ENCODE measurements around the gene STX1B.
"Not testable (repeated sequence)": the region's sequence is repeated elsewhere in the genome, so short reads cannot be mapped to it uniquely, and the experiment has no call there.

STX1B gene

DNA sequence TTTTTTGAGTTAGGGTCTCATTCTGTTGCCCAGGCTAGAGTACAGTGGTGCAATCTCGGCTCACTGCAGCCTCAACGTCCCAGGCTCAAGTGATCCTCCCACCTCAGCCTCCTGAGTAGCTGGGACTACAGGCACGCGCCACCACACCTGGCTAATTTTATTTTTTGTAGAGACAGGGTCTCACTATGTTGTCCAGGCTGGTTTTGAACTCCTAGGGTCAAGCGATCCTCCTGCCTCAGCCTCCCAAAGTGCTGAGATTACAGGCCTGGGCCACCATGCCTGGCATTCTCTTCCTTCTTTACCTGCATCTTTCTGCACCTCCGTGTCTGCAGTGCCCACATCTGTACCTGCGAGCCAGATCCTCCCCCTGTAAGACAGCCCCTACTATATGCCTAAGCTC, 1.4 kb upstream of the STX1B start:
- DNase-seq, result not testable (repeated sequence)

DNA sequence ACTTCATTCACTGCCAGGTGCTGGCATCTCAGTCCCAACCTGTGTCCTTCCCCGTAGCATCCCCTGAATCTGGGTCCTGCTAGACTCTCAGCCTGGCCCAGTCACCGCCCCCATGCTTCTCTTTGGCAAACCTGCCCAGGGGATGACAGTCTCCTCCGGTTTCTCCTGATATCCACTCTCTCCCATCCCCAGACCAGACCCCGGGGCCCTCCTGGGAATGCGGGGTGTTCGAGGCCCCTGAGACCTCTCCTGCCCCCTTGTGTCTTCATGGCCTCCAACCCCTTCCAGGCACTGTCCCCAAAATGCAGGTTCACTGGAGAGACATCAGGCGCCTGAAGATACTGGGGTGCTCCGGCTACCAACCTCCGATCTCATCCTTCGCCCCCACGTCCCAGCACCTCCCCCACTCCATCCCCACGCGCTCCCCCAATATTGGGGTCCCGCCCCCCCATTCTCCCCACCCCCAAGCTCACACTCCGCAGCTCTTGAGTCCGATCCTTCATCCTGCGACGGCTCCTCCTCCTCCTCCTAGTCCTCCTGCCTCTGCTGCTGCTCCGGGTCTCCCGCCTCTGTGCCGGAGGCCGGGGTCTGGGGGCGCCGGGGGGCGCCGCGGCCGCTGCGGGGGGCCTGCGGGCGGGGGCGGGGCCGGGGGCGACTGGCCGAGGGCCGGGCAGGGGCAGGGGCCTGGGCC, 399 bp downstream of the STX1B start:
- no peak for DNase-seq

- no peak for DNase-seq
These were observed 1.3 kb downstream of the STX1B start for GRCh38 chr16:31009120-31009519.

GRCh38 chr16:31008551-31008950, 1.9 kb downstream of the STX1B start:
- DNase-seq, result no peak

DNA sequence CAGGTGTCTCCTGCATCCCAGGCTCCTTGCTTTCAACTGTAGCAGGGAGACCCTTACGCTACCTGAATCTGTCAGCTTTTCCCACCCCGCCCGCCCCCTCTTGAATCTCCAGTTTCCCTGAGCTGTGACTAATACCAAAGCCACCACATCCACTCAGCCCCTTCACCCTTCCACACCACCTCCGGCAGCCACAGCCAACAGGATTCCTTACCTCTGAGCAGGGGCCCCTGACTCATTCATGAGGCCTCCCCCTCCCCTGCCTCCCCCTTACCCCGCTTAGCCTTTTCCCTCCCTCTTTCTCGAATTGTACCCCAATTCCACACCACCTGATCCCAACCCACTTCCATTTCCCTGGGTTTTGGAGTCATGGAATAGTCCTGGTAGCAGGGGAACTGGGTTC, 2.3 kb downstream of the STX1B start:
- DNase-seq, result no peak

GRCh38 chr16:31007684-31008083, 2.8 kb downstream of the STX1B start:
- no peak for DNase-seq

GRCh38 chr16:31006589-31006988, 3.8 kb downstream of the STX1B start:
- DNase-seq, result no peak

DNA sequence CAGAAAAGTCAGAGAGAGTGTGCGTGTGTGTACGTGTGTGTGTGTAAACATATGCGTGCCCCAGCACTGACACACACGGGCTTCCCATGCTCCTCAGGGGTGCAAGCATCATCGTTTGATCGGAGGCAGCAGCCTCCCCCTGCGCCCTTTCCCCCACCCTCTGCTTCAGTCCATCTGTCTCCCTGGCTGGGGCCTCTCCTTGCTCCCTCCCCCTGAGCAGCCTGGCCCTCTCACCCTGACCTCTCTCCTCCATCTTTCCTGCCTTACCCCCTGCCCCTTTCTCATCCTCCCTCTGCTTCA, 4.4 kb downstream of the STX1B start:
- DNase-seq, result no peak

GRCh38 chr16:31005350-31006085, 4.9 kb downstream of the STX1B start:
- DNase-seq, result no peak

DNA sequence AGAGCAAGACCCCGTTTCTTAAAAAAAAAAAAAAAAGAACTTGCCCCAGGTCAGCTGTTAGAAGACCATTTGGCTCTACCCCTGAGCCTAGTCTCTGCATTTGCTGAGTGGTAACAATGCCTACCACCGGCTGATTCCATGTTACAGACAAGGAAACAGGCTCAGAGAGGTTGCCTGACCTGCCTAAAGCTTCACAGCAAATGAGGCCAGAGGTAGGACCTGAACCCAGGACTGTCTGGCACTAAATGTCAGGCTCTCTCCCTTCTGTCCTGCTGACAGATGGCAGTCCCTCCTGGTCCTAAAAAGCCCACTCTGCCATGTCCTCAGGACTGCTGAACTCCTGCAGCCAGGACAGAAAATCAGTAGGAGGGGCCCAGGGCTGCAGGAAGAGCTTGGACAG, 5.8 kb downstream of the STX1B start:
- no peak for DNase-seq

DNA sequence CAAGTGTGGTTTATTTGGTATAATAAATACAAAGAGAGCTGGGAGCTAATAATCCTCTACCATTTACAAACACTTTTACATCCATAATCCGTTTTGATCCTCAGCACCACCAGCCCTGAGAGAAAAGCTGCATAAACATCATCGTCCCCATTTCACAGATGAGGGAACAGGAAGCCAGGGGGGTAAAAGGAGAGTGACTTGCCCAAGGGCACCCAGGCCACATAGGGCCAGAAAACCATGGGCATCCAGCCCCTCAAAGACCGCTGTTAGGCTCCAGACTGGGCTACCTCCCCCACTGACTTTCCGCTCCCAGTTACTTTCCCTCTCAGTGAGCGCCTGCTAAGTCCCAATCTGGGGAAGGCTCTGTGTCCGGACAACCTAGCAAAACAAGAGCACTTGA, 6.7 kb downstream of the STX1B start:
- no peak for DNase-seq

DNA sequence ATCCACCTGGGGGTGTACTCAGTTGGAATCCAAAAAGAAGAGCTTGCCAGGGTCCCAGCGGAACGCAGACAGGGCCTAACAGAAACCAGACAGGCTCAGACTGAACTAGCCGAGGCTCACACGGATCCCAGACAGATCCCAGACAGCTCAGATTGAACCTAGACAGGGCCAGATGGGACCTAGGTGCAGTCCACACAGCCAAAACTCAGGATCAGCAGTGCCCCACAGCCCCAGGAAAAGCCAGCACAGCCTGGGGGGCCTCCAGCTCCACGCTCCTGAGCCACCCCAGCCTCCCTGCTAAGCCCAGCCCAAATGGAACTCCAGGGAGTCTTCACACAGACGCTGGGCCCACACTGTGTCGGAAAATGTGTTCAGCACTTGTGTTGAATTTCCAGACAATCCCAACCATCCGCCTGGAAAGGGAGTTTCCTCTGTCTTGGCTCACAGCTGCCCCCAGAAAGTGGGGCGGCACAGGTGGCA, 7.5 kb downstream of the STX1B start:
- no peak for DNase-seq

- no peak for DNase-seq
These were observed 8.2 kb downstream of the STX1B start for GRCh38 chr16:31002250-31002700.

- no peak for DNase-seq
These were observed 8.8 kb downstream of the STX1B start for GRCh38 chr16:31001507-31002249.

DNA sequence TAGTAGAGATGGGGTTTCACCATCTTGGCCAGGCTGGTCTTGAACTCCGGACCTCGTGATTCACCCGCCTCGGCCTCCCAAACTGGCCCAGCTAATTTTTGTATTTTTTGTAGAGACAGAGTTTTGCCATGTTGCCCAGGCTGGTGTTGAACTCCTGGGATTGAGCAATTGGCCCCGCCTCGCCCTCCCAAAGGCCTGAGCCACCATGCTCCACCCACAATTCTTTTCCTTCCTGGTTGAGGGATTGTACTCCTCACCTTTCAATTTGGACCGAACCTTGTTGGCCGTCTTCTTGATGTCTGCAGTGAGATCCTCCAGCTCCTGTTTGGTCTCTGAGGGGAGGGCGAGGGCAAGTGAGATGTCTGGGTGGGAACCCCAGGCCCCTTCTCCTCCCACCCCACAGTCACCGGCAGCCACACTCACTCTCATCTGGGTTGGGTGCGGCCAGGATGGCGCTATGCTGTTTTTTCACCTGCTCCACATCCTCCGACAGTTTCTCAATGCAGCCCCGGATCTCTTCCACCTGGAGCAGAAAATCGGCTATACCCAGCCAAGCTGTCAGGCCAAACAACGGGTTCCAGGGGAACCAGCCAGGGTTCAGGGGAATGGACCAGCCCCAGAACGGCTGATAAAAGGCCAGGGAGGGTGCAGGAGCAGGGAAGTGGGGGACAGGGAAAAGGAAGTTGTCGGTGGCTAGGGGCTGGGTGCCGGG, 9.6 kb downstream of the STX1B start:
- DNase-seq, result no peak

DNA sequence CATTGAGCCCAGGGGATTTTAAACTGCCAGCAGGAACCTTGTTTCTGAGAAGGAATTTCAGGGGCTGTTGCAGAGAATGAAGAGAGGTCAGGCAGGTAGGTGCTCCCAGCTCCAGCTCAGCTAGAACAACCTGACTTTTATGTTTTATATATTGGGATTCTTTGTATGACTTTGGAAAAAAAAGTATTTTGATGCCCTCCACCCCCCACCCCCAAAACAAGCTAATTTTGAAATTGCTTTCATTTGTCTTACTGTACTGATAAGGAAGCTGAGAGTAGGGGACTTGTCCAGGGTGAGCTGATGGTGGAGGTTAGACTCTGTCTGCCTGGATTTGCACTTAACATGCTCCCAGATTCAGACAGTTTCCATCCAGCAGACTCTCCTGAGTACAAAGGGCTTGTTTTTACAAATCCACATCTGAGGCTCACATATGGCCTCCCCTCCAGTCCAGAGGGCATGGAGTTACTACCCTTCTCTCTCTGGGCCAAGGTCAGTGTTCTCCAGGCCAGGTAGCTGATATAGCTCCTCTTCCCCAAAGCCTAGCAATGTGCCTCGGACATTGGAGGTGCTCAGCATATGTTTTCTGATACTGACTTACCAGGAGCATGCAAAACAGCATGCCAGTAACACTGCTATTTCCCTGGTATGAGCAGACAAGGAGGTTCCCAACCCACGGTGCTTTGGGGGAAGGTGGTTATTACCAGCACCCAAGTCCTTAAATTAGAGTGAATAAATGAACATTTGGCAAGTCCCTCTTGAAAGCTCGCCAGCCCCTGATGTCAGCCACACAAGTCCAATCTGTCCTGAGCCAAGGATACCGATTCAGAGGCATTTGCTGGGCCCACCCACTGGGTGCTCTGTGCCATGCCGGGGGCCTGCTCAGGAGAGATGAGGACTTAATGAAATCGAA, 11.3 kb downstream of the STX1B start:
- DNase-seq, result no peak

DNA sequence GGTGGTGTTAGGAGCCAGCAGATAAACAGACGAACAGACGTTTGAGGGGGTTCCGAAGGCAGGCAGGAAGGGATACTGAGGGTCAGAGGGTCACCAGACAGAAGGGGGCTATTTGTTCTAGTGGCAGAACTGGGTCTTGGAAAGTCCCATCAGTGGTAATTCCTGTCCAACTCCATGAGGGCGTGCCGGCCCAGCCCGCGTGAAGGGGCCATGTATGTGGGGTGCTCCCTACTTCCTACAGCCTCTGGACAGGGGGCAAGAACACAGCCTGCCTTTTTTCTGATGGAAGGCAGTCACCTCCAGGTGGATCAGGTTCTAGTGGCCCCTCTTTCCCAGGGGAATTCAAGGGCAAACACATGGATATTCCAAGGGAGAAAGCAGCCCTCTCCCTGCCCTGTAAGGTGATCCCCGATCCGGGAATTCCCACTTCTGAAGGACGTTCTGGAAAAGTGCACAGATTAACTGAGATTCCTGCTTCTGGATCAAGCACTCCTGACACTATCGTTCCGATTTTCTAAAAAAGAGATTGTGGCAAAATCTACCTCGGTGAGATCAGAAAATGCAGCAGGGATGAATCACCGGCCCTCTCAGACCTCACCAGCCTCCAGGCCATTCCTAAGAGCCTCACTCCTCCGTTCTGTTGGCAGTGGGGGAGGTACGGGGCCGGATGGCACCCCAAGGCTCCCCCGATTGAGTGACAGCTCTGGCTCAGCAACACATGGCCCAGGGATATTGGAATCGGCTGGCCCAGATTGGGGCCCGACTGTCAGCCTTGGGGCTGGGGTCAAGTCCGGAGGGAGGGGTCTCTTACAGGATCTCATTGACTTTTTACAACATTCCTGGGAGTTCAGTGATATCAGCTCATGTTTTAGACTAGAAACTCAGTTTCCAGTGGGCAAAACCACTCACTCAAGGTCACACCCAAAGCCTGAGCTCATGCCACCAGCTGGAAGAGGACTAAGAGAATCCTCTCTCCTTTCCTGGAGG, 12.4 kb downstream of the STX1B start:
- DNase-seq, result no peak

DNA sequence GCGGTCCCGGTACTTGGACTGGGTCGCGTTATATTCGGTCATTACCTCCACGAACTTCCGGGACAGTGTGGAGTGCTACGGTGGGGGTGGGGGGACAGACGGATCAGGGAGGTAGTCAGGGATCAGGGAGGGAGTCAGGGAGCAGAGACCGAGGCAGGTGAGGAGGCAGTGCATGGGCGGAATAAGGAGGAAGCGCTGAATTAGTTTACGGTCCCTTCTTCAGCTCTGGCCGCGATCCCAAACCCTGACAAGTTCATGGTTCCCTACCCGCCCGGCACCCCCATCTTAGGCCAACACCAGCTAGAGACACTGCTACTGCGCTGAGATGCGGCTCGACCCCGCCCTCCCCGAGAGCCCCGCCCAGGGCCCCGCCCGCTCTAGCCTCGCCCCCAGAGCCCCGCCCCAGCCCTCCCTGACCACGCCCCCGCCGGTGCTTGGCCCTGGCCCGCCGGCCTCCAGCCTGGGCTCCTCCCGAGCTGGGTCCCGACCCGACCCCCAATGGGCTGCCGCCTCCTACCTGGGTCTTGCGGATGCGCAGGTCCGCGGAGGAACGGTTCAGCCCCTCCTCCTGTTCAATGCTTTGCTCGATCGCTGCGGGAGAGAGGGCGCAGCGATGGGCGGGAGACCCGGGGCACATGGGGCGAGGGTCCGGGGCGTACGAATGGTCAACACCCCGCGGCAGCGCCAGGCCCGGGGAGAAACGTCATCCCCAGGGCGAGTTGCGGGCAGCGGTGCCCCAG, 13.3 kb downstream of the STX1B start:
- DNase-seq, result peak; percentile 74 to 83 (median 78)

DNA sequence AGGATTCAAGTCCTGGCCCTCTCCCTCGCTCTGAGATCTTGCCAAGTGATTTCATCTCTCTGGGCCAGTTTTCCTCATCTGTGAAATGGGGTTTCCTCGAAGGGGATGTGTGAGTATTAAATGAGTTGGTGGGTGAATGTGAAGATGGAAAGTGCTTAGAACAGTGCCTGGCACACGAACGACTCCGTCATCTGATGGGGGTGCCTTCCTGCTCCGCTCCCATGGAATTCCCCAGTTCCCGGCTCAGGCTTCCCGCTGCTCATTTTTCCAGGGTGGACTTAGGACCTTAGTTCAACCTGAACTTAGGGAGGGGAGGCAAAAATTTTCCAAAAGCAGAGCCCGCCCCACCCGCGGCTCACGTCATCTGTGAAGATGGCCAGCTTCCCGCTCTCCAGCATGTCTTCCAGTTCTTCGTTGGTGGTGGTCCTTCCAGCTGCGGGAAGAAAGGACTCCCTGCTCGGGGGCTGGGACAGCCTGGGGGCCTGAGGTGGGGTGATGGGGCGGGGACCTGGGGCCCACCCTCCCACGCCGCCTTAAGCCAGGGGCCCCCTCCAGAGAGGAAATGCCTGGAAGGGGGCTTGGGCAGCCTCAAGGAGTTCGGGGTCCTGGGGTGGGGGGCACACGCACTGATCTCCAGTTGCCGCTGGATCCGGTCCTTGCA, 14.0 kb downstream of the STX1B start:
- no peak for DNase-seq
